PFSK-1 (cell line): Measurements from ENCODE around the gene CEP70.

ENCODE experiments used
- POLR2AphosphoS5 ChIP-seq: IDR thresholded peaks from 2 replicates; pipeline ENCODE4 v1.6.1; 2012; ENCODE audit warnings: low read depth, mild to moderate bottlenecking, control low read depth, low read length, moderate library complexity
- TAF1 ChIP-seq: IDR thresholded peaks from 2 replicates; pipeline ENCODE4 v1.6.1; 2012; ENCODE audit warnings: low read length, control low read depth, borderline replicate concordance; ENCODE audit not compliant: insufficient read depth

DNA sequence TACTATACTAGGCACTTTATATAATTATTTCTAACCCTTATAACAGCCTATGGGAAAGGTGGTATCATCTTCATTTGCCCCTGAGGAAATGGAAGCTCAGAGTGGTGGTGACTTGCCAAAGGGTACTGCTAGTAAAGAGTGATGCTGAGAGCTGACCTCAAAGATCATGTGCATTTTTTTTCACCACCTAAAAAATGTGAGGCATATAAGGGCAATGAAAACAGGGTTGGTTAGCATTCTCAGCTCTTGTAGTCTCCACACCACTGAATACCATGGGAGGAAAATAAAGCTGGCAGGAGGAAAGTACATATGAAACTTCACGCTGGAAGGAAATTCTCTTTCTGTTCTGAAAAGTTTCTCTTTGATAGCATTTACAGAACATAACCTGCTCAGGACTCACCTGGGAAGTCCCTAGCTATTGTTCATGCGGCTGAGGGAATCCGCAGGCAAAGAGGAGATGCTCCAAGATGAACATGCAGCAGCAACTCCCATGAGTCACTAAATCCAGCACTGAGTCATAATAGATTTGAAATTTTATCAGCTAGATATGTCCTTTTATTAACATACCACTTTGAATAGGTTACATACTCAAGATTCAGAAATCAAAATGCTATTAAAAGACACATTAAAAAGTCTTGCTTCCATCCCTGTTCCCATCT, 31.8 kb upstream of the CEP70 start:
- TF ChIP-seq TAF1 (no peak), POLR2AphosphoS5 (no peak)
